Upper lobe of left lung (tissue), 4 donors: Measurements from ENCODE around the gene GYS2.

Experiments
- CTCF ChIP-seq, 6 experiments: fragments of 450-650 bp in 4 of 6; fragments of 200-600 bp in 2 of 6; sonication (generic) in 2 of 6; IDR thresholded peaks; one replicate each; pipeline ENCODE4 v1.5.1; 2016 to 2019; ENCODE audit warnings: antibody characterized with exemption in 6 of 6
- POLR2A ChIP-seq, 4 donors: fragments of 450-650 bp; IDR thresholded peaks; one replicate each; pipeline ENCODE4 v1.5.1; 2016 to 2017; ENCODE audit warnings: antibody characterized with exemption in 4 of 4, mild to moderate bottlenecking in 2 of 4
- POLR2AphosphoS5 ChIP-seq, 2 donors: sonication (generic); formaldehyde crosslinking; IDR thresholded peaks; one replicate each; pipeline ENCODE4 v1.5.1; 2017; ENCODE audit warnings: antibody characterized with exemption in 2 of 2

DNA sequence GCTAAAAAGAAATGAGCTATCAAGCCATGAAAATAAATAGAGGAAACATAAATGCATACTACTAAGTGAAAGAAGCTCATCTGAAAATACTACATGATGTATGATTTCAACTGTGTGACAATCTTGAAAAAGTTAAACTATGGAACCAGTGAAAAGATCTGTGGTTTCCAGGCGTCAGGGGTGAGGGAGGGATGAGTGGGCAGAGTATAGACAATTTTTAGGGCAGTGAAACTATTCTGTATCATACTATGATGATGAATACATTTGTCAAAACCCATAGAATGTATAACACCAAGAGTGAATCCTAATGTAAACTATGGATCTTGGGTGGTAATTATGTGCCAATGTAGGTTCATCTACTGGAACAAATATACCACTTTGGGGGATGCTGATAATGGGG lies 57.2 kb downstream of the GYS2 start:
- no peak for TF ChIP-seq CTCF (IDR thresholded peaks at IDR 0.05)
- no peak for TF ChIP-seq POLR2AphosphoS5 (IDR thresholded peaks at IDR 0.05)
- no peak for TF ChIP-seq POLR2A (IDR thresholded peaks at IDR 0.05)
